HEK293 (cell line): ENCODE data around the gene ARHGAP30.

ENCODE experiments used
- CTCF ChIA-PET: fragments of 350-600 bp; formaldehyde crosslinking; extraction: SDS; loops from one replicate; lab custom pipeline; 2021; ENCODE audit warnings: antibody characterized with exemption; lab: Yijun Ruan, JAX
- POLR2A ChIA-PET: fragments of 300-600 bp; formaldehyde crosslinking; extraction: SDS; loops from one replicate; lab custom pipeline; 2020; ENCODE audit warnings: antibody characterized with exemption, inconsistent platforms; lab: Yijun Ruan, JAX
- H3K27ac ChIP-seq: fragments of 200-500 bp; sonication (Bioruptor generic); 2 replicates; pipeline ENCODE4 v1.5.1; 2014; ENCODE audit warnings: low read depth, low read length, control low read depth, inconsistent platforms; ENCODE audit errors: extremely low read depth
- H3K36me3 ChIP-seq, 2 experiments: fragments of 200-500 bp in 1 of 2; sonication (Bioruptor generic) in 1 of 2; 1 replicate in 1 of 2; 2 replicates in 1 of 2; pipeline ENCODE4 v1.5.1; 2014 to 2017; ENCODE audit warnings: inconsistent platforms in 2 of 2, low read length in 2 of 2; ENCODE audit not compliant: control insufficient read depth in 2 of 2, insufficient read depth in 1 of 2
- H3K4me1 ChIP-seq: fragments of 200-500 bp; sonication (Bioruptor generic); 2 replicates; pipeline ENCODE4 v1.5.1; 2014; ENCODE audit warnings: mild to moderate bottlenecking, low read length, inconsistent platforms; ENCODE audit not compliant: control insufficient read depth, insufficient read depth
- H3K4me3 ChIP-seq: 2 replicates; pipeline ENCODE4 v1.5.1; 2011; ENCODE audit warnings: low read depth, mild to moderate bottlenecking, control low read depth, low read length, moderate library complexity
- H3K9me3 ChIP-seq: fragments of 200-500 bp; sonication (Bioruptor generic); 2 replicates; pipeline ENCODE4 v1.5.1; 2014; ENCODE audit warnings: low read depth, low read length, inconsistent platforms; ENCODE audit not compliant: control insufficient read depth, insufficient read depth
- HOXC10 ChIP-seq: sonication (generic); formaldehyde crosslinking; IDR thresholded peaks from 2 replicates; pipeline ENCODE4 v1.8.1; 2023; ENCODE audit warnings: mild to moderate bottlenecking, missing genetic modification reagents
- PRDM1 ChIP-seq: fragments of 450-650 bp; formaldehyde crosslinking; IDR thresholded peaks from 2 replicates; pipeline ENCODE4; 2016; ENCODE audit warnings: missing biosample characterization, missing genetic modification characterization
- SCRT1 ChIP-seq: fragments of 450-650 bp; formaldehyde crosslinking; IDR thresholded peaks from 2 replicates; pipeline ENCODE4 v1.5.1; 2016; ENCODE audit warnings: missing biosample characterization, missing genetic modification characterization, borderline replicate concordance
- SCRT2 ChIP-seq: fragments of 450-650 bp; formaldehyde crosslinking; IDR thresholded peaks from 2 replicates; pipeline ENCODE4 v1.5.1; 2016; ENCODE audit warnings: missing biosample characterization, missing genetic modification characterization
- ZNF133 ChIP-seq: fragments of 450-650 bp; formaldehyde crosslinking; IDR thresholded peaks from 2 replicates; pipeline ENCODE4 v1.5.1; 2016; ENCODE audit warnings: missing biosample characterization, missing genetic modification characterization
- ZNF248 ChIP-seq: fragments of 450-650 bp; formaldehyde crosslinking; IDR thresholded peaks from 2 replicates; pipeline ENCODE4 v1.5.1; 2017; ENCODE audit warnings: missing biosample characterization, missing genetic modification characterization
- ZNF391 ChIP-seq: fragments of 450-650 bp; formaldehyde crosslinking; IDR thresholded peaks from 2 replicates; pipeline ENCODE4 v1.5.1; 2016; ENCODE audit warnings: low read depth, missing biosample characterization, missing genetic modification characterization, borderline replicate concordance
- ZNF514 ChIP-seq: fragments of 450-650 bp; formaldehyde crosslinking; IDR thresholded peaks from 2 replicates; pipeline ENCODE4 v1.5.1; 2016; ENCODE audit warnings: missing biosample characterization, missing genetic modification characterization
- ZNF544 ChIP-seq: fragments of 450-650 bp; formaldehyde crosslinking; IDR thresholded peaks from 2 replicates; pipeline ENCODE4 v1.5.0; 2017; ENCODE audit warnings: missing biosample characterization, missing genetic modification characterization
- ZNF596 ChIP-seq: fragments of 450-650 bp; IDR thresholded peaks from 2 replicates; pipeline ENCODE4 v1.5.0; 2018; ENCODE audit warnings: missing biosample characterization, mild to moderate bottlenecking, missing genetic modification characterization, moderate library complexity
- ZNF664 ChIP-seq: fragments of 450-650 bp; formaldehyde crosslinking; IDR thresholded peaks from 2 replicates; pipeline ENCODE4 v1.5.1; 2016; ENCODE audit warnings: missing biosample characterization, missing genetic modification characterization
- ZNF707 ChIP-seq: fragments of 450-650 bp; formaldehyde crosslinking; IDR thresholded peaks from 2 replicates; pipeline ENCODE4 v1.5.1; 2016; ENCODE audit warnings: missing biosample characterization, missing genetic modification characterization
- ZNF791 ChIP-seq: fragments of 450-650 bp; formaldehyde crosslinking; IDR thresholded peaks from 2 replicates; pipeline ENCODE4 v1.5.1; 2016; ENCODE audit warnings: missing biosample characterization, missing genetic modification characterization
- TF ChIP-seq, protein P1 (sequence below): fragments of 450-650 bp; formaldehyde crosslinking; IDR thresholded peaks from 2 replicates; pipeline ENCODE4 v1.5.1; 2017; ENCODE audit warnings: missing biosample characterization, missing genetic modification characterization
- TF ChIP-seq, protein P2 (sequence below): fragments of 450-650 bp; formaldehyde crosslinking; IDR thresholded peaks from 2 replicates; pipeline ENCODE4 v1.5.1; 2016; ENCODE audit warnings: missing biosample characterization, missing genetic modification characterization
- TF ChIP-seq, protein P3 (sequence below): IDR thresholded peaks from 2 replicates; pipeline ENCODE4 v1.6.1; 2011; ENCODE audit warnings: mild to moderate bottlenecking, low read depth, low read length, borderline replicate concordance
- TF ChIP-seq, protein P4 (sequence below): fragments of 450-650 bp; formaldehyde crosslinking; IDR thresholded peaks from 2 replicates; pipeline ENCODE4 v1.5.1; 2016; ENCODE audit warnings: missing biosample characterization, missing genetic modification characterization
- TF ChIP-seq, protein P5 (sequence below): fragments of 450-650 bp; formaldehyde crosslinking; IDR thresholded peaks from 2 replicates; pipeline ENCODE4 v1.5.1; 2016; ENCODE audit warnings: missing biosample characterization, missing genetic modification characterization

ARHGAP30 gene

DNA sequence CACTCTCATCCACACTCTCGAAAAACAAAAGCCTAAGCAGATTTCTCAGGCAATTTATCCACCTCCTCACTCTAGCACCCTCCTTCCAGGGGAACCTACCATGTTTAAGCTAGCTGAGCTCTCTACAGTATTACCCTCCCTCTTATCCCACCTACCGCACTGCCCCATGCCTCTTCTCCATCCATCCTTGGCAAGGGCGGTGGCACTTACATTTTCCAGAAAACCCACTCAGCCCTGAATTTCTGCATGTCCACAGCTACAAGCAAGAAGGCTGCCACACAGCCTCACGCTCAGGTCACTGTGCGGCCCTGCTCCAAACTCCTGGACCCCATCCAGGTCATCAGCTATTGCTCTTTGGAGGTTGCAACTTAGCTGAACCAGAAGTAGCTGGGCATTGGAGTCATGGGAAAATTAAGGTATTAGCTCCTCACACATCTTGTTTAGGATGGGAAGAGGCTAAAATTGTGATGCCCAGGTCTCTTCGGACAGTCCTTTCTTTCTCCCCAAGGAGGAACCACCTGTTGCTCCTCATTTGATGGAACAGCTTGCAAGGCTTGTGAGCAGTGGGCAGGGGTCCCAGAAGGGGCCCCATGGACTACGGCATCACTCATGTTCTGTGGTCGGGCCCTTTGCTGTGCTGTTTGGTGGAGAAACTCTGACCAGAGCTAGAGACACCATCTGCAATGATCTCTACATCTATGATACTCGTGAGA is 29.6 kb upstream of the ARHGAP30 start:
- Histone ChIP-seq H3K4me1 (no peaks in the 10 kb centered on the region; the same call in 1 of the 2 replicates), H3K36me3 (peaks cover 11 to 38% of the 10 kb centered on the region in 2 experiments; a peak in 2 of 3 replicates), H3K4me3 (no peak overlapping the region; the same call in 1 of the 2 replicates), H3K27ac (no peak overlapping the region), H3K9me3 (no peaks in the 10 kb centered on the region)
- no peak for TF ChIP-seq ZNF514 (tag by site-specific recombination)
- TF ChIP-seq, protein P1, sequence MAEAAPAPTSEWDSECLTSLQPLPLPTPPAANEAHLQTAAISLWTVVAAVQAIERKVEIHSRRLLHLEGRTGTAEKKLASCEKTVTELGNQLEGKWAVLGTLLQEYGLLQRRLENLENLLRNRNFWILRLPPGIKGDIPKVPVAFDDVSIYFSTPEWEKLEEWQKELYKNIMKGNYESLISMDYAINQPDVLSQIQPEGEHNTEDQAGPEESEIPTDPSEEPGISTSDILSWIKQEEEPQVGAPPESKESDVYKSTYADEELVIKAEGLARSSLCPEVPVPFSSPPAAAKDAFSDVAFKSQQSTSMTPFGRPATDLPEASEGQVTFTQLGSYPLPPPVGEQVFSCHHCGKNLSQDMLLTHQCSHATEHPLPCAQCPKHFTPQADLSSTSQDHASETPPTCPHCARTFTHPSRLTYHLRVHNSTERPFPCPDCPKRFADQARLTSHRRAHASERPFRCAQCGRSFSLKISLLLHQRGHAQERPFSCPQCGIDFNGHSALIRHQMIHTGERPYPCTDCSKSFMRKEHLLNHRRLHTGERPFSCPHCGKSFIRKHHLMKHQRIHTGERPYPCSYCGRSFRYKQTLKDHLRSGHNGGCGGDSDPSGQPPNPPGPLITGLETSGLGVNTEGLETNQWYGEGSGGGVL, result peak; percentile 24; the same call in 1 of the 2 replicates
- TF ChIP-seq ZNF544, result no peak
- TF ChIP-seq, protein P2, sequence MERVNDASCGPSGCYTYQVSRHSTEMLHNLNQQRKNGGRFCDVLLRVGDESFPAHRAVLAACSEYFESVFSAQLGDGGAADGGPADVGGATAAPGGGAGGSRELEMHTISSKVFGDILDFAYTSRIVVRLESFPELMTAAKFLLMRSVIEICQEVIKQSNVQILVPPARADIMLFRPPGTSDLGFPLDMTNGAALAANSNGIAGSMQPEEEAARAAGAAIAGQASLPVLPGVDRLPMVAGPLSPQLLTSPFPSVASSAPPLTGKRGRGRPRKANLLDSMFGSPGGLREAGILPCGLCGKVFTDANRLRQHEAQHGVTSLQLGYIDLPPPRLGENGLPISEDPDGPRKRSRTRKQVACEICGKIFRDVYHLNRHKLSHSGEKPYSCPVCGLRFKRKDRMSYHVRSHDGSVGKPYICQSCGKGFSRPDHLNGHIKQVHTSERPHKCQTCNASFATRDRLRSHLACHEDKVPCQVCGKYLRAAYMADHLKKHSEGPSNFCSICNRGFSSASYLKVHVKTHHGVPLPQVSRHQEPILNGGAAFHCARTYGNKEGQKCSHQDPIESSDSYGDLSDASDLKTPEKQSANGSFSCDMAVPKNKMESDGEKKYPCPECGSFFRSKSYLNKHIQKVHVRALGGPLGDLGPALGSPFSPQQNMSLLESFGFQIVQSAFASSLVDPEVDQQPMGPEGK (tag by site-specific recombination), result no peak
- TF ChIP-seq, protein P3, sequence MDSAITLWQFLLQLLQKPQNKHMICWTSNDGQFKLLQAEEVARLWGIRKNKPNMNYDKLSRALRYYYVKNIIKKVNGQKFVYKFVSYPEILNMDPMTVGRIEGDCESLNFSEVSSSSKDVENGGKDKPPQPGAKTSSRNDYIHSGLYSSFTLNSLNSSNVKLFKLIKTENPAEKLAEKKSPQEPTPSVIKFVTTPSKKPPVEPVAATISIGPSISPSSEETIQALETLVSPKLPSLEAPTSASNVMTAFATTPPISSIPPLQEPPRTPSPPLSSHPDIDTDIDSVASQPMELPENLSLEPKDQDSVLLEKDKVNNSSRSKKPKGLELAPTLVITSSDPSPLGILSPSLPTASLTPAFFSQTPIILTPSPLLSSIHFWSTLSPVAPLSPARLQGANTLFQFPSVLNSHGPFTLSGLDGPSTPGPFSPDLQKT, result no peak
- TF ChIP-seq ZNF391, result no peak
- TF ChIP-seq SCRT2 (tag by site-specific recombination), result peak; percentile 98
- TF ChIP-seq PRDM1 (tag by site-specific recombination), result peak; percentile 65; the same call in 1 of the 2 replicates
- TF ChIP-seq ZNF248 (tag by site-specific recombination), result no peak
- TF ChIP-seq ZNF707 (tag by site-specific recombination), result no peak
- TF ChIP-seq ZNF133 (tag by site-specific recombination), result no peak
- no peak for TF ChIP-seq ZNF596
- TF ChIP-seq ZNF791 (tag by site-specific recombination), result no peak
- TF ChIP-seq, protein P4, sequence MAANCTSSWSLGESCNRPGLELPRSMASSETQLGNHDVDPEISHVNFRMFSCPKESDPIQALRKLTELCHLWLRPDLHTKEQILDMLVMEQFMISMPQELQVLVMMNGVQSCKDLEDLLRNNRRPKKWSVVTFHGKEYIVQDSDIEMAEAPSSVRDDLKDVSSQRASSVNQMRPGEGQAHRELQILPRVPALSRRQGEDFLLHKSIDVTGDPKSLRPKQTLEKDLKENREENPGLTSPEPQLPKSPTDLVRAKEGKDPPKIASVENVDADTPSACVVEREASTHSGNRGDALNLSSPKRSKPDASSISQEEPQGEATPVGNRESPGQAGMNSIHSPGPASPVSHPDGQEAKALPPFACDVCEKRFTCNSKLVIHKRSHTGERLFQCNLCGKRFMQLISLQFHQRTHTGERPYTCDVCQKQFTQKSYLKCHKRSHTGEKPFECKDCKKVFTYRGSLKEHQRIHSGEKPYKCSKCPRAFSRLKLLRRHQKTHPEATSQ (tag by site-specific recombination), result no peak
- TF ChIP-seq ZNF664 (tag by site-specific recombination), result no peak
- TF ChIP-seq, protein P5, sequence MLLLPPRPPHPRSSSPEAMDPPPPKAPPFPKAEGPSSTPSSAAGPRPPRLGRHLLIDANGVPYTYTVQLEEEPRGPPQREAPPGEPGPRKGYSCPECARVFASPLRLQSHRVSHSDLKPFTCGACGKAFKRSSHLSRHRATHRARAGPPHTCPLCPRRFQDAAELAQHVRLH (tag by site-specific recombination), result no peak
- TF ChIP-seq SCRT1 (tag by site-specific recombination), result peak; percentile 89
- TF ChIP-seq HOXC10 (CRISPR knock-in tag), result no peak
- ChIA-PET CTCF (interaction anchor here (0.6 to 4.5 kb wide), 11 partner anchors 10 to 319 kb away, joined by 3 to 60 read pairs (median 7); partner anchors contain the start of genes DEDD, NECTIN4, PPOX and USF1), POLR2A (interaction anchor here (1.0 to 2.5 kb wide), 5 partner anchors 13 to 78 kb away, joined by 3 to 10 read pairs (median 6); partner anchors contain the start of genes F11R, NIT1, PFDN2 and USF1)
